ENCODE measurements around the gene TTC9. TPM values are rescaled to one million over a fixed set of nuclear protein-coding genes. Genes with fewer than 3 reads are reported as not detected.

The TTC9 gene
- total RNA-seq, 1 experiment from 2014 or later, result 0.49 TPM

DNA sequence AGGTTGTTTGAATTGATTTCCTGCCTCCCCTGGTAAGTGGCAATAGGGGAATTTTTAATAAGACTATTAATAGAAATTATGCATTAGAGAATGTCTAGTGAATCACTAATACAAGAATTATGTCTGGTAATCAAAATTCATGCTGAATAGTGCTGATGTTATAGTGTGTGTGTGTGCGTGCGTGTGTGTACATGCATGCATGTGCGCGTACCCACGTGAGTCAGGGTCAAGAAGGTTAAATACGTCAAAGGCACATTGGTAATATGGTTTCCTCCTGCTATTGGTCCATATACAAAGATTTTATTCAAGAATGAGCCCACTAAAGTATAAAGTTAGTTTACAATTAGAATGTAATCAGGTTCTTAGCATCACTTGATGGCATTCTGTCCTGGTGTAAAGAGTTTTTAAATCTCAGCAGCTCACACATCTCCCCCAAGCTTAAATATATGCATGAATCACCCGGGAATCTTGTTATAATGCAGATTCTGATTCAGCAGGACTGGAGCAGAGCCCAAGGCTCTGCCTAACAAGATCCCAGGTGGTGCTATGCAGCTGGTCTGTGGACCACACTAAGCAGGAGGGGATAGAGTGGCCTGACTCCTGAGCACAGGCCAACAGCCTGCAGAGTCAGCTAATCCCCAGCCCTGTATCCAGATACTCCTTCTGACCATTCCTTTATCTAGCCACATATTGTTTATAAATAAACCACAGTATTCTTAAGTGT is 43.9 kb downstream of the TTC9 start:
- ChIA-PET CTCF (no interaction called here), POLR2A (no interaction called here)
- intact Hi-C loops (cut with micrococcal nuclease; ENCODE audit: unreplicated experiment) (no loop called here), in situ Hi-C loops (cut with HindIII; ENCODE audit: low pct_unique_long_range_greater_than_20kb, low sequenced_read_pairs) (no loop called here)
- no peaks in the 10 kb centered on the region; the same call in 1 of the 2 replicates for H3K27me3 ChIP-seq (ENCODE audit: control insufficient read depth, insufficient read depth, low read length)
- no TSS peak for BruUV-seq (replicated peaks)
- H3K27ac ChIP-seq (ENCODE audit: low read length), result no peak overlapping the region
- no peak overlapping the region for H3K4me3 ChIP-seq (ENCODE audit: low read depth in 2 of 2, low read length in 2 of 2)
- DNase-seq (ENCODE audit: low read depth, low spot score) (no peak), ATAC-seq (no peak)
- no peaks in the 10 kb centered on the region for H3K4me1 ChIP-seq (ENCODE audit: control insufficient read depth, insufficient read depth, low read length)
- no peaks in the 10 kb centered on the region for H3K36me3 ChIP-seq (ENCODE audit: control insufficient read depth, insufficient read depth, low read length)
- H3K9me3 ChIP-seq (ENCODE audit: control insufficient read depth, insufficient read depth, low read depth, low read length), result no peaks in the 10 kb centered on the region
- TF ChIP-seq, protein P1, sequence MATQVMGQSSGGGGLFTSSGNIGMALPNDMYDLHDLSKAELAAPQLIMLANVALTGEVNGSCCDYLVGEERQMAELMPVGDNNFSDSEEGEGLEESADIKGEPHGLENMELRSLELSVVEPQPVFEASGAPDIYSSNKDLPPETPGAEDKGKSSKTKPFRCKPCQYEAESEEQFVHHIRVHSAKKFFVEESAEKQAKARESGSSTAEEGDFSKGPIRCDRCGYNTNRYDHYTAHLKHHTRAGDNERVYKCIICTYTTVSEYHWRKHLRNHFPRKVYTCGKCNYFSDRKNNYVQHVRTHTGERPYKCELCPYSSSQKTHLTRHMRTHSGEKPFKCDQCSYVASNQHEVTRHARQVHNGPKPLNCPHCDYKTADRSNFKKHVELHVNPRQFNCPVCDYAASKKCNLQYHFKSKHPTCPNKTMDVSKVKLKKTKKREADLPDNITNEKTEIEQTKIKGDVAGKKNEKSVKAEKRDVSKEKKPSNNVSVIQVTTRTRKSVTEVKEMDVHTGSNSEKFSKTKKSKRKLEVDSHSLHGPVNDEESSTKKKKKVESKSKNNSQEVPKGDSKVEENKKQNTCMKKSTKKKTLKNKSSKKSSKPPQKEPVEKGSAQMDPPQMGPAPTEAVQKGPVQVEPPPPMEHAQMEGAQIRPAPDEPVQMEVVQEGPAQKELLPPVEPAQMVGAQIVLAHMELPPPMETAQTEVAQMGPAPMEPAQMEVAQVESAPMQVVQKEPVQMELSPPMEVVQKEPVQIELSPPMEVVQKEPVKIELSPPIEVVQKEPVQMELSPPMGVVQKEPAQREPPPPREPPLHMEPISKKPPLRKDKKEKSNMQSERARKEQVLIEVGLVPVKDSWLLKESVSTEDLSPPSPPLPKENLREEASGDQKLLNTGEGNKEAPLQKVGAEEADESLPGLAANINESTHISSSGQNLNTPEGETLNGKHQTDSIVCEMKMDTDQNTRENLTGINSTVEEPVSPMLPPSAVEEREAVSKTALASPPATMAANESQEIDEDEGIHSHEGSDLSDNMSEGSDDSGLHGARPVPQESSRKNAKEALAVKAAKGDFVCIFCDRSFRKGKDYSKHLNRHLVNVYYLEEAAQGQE (IDR thresholded peaks at IDR 0.05; ENCODE audit: insufficient read depth in 1 of 2, low read depth in 2 of 2, low read length in 1 of 2), result no peak
- TF ChIP-seq, protein P2, sequence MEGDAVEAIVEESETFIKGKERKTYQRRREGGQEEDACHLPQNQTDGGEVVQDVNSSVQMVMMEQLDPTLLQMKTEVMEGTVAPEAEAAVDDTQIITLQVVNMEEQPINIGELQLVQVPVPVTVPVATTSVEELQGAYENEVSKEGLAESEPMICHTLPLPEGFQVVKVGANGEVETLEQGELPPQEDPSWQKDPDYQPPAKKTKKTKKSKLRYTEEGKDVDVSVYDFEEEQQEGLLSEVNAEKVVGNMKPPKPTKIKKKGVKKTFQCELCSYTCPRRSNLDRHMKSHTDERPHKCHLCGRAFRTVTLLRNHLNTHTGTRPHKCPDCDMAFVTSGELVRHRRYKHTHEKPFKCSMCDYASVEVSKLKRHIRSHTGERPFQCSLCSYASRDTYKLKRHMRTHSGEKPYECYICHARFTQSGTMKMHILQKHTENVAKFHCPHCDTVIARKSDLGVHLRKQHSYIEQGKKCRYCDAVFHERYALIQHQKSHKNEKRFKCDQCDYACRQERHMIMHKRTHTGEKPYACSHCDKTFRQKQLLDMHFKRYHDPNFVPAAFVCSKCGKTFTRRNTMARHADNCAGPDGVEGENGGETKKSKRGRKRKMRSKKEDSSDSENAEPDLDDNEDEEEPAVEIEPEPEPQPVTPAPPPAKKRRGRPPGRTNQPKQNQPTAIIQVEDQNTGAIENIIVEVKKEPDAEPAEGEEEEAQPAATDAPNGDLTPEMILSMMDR (IDR thresholded peaks at IDR 0.05), result no peak
- no peak for TF ChIP-seq SIN3A (IDR thresholded peaks at IDR 0.05; ENCODE audit: borderline replicate concordance, insufficient read depth, low read depth, low read length)
- no peak for TF ChIP-seq POLR2AphosphoS5 (IDR thresholded peaks at IDR 0.05; ENCODE audit: low read depth, low read length)
- TF ChIP-seq TCF7L2 (IDR thresholded peaks at IDR 0.05; ENCODE audit: low read depth, low read length), result no peak

DNA sequence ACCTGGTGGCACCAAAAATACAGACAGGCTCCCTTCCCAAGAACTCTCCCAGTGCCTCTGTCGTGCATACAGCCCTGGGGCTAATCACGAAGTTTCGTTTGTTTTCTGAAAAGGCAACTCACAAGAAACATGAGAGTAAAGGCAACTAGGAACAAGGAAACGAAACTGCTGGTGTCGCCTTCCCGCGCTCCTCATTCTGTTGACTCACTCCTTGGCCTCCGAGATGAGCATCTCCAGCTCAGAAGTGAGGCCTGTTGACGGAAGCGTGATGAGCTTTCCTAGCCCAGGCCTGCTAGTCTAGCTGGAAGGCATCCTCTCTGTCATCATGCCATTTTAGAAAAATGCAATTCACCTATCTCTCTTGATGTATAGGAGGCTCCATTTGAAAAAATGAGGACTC is 50.5 kb downstream of the TTC9 start:
- BruUV-seq (replicated peaks), result no TSS peak
- Histone ChIP-seq H3K27me3 (ENCODE audit: control insufficient read depth, insufficient read depth, low read length) (no peaks in the 10 kb centered on the region), H3K4me3 (ENCODE audit: low read depth in 2 of 2, low read length in 2 of 2) (no peak overlapping the region), H3K27ac (ENCODE audit: low read length) (no peak overlapping the region), H3K4me1 (ENCODE audit: control insufficient read depth, insufficient read depth, low read length) (no peaks in the 10 kb centered on the region), H3K36me3 (ENCODE audit: control insufficient read depth, insufficient read depth, low read length) (no peaks in the 10 kb centered on the region), H3K9me3 (ENCODE audit: control insufficient read depth, insufficient read depth, low read depth, low read length) (no peaks in the 10 kb centered on the region)
- in situ Hi-C loops (cut with HindIII; ENCODE audit: low pct_unique_long_range_greater_than_20kb, low sequenced_read_pairs), result no loop called here
- intact Hi-C loops (cut with micrococcal nuclease; ENCODE audit: unreplicated experiment), result no loop called here
- POLR2A ChIA-PET, result no interaction called here
- no peak for ATAC-seq
- DNase-seq (ENCODE audit: low read depth, low spot score), result no peak
- TF ChIP-seq TCF7L2 (IDR thresholded peaks at IDR 0.05; ENCODE audit: low read depth, low read length) (no peak), POLR2AphosphoS5 (IDR thresholded peaks at IDR 0.05; ENCODE audit: low read depth, low read length) (no peak), SIN3A (IDR thresholded peaks at IDR 0.05; ENCODE audit: borderline replicate concordance, insufficient read depth, low read depth, low read length) (no peak)
- TF ChIP-seq, protein P2 (IDR thresholded peaks at IDR 0.05), result no peak
- TF ChIP-seq, protein P1 (IDR thresholded peaks at IDR 0.05; ENCODE audit: insufficient read depth in 1 of 2, low read depth in 2 of 2, low read length in 1 of 2), result no peak
- CTCF ChIA-PET, result no interaction called here

Data from Panc1 (cell line).